Transverse colon (tissue), 4 donors: ENCODE measurements around the gene UGT2B15.
"Not testable (repeated sequence)": the region's sequence is repeated elsewhere in the genome, so short reads cannot be mapped to it uniquely, and the experiment has no call there.

ENCODE experiments used
- CTCF ChIP-seq, 5 experiments: fragments of 200-600 bp in 3 of 5; fragments of 450-650 bp in 2 of 5; sonication (generic) in 3 of 5; IDR thresholded peaks; 1 replicate in 2 of 5; 2 replicates in 3 of 5; pipeline ENCODE4 v1.5.1; 2016 to 2017; ENCODE audit warnings: antibody characterized with exemption in 5 of 5, inconsistent platforms in 3 of 5, mild to moderate bottlenecking in 2 of 5, moderate library complexity in 1 of 5
- POLR2A ChIP-seq: fragments of 450-650 bp; IDR thresholded peaks from one replicate; pipeline ENCODE4 v1.6.1; 2016; ENCODE audit warnings: antibody characterized with exemption, mild to moderate bottlenecking, moderate library complexity
- POLR2AphosphoS5 ChIP-seq, 3 donors: sonication (generic); formaldehyde crosslinking; IDR thresholded peaks; one replicate each; pipeline ENCODE4 v1.6.1; 2016; ENCODE audit warnings: antibody characterized with exemption in 3 of 3

DNA sequence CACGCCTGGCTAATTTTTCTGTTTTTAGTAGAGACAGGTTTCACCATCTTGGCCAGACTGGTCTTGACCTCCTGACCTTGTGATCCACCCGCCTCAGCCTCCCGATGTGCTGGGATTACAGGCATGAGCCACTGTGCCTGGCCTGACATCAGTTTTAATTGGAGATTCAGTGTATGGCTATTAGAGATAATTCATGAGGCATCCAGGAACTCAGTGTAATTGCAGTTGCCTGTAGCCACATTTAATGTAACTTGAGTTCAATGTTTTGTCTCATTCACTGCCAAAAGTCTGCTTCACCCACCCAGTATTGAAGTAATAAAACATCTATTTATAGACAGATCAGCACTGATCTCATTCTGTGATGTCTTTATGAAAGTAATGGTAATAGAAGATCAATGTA, 5.7 kb downstream of the UGT2B15 start:
- TF ChIP-seq POLR2A; CTCF (IDR thresholded peaks at IDR 0.05); POLR2AphosphoS5 (IDR thresholded peaks at IDR 0.05): not testable (repeated sequence)
